ENCODE data around the gene TP53BP2. TPM values are rescaled to one million over a fixed set of nuclear protein-coding genes. Genes with fewer than 3 reads are reported as not detected.

TP53BP2 gene
- total RNA-seq, 2 experiments from 2014 or later, result 56.0 to 58.7 TPM

DNA sequence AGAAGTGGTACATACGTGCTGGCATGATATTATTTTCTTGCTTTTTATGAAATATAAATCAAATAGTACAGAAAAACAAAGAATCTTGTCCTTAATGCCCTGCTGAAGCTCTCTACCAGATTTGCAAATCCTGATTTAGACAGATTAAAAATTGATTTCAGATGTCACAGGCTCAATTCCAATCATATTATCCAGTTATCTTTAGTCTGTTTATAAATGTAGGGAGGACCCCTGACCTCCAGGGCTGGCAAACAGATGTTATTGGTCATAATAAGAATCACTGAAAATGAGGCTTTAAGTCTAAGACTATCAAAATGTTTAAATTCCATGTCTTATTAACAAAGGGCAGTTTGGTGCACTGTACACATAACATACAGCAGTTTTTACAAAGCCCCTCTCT is 62.1 kb downstream of the TP53BP2 start:
- Mint-ChIP-seq H3K9me3 (no peaks in the 10 kb centered on the region), H3K4me1 (ENCODE audit: low read depth) (no peaks in the 10 kb centered on the region), H3K27me3 (no peaks in the 10 kb centered on the region), H3K27ac (no peak overlapping the region), H3K36me3 (peaks cover 26% of the 10 kb centered on the region), H3K4me3 (no peak overlapping the region)
- intact Hi-C loops (cut with micrococcal nuclease), result no loop called here
- DNase-seq, result no peak
- CTCF ChIA-PET, result interaction anchor here (0.6 kb wide), 1 partner anchor 88 kb away, joined by 3 read pairs; no protein-coding TSS in a partner anchor
- POLR2A ChIA-PET, result interaction anchor here (0.8 kb wide), 1 partner anchor 8 kb away, joined by 3 read pairs; no protein-coding TSS in a partner anchor

DNA sequence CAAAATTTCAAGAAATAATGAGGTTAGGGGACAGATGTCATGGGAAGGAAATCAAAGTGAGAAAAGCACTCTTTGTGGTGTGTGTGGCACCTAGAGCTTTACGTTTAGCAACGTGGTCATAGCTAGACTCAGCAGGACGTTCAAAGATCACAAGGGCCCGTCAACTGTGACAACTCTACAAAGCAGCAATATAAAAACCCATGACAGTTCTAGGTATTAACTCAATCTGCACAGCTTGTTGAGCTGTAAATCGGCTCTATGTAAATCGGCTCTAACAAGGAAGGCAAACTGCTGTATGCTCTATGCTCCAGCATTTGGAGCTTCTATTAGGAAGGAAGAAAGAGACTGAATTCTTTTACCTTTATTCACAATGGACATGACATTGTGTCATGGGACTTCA is 64.8 kb downstream of the TP53BP2 start:
- H3K9me3 Mint-ChIP-seq, result no peaks in the 10 kb centered on the region
- intact Hi-C loops (cut with micrococcal nuclease), result no loop called here
- no peak overlapping the region for H3K4me3 Mint-ChIP-seq
- H3K4me1 Mint-ChIP-seq (ENCODE audit: low read depth), result peaks cover 15% of the 10 kb centered on the region
- H3K27me3 Mint-ChIP-seq, result no peaks in the 10 kb centered on the region
- peak overlapping the region; percentile 4 for H3K27ac Mint-ChIP-seq
- DNase-seq, result no peak
- H3K36me3 Mint-ChIP-seq, result peaks cover 39% of the 10 kb centered on the region
- CTCF ChIA-PET, result interaction anchor here (2.8 kb wide), 1 partner anchor 31 kb away, joined by 10 read pairs; no protein-coding TSS in a partner anchor
- POLR2A ChIA-PET, result no interaction called here

DNA sequence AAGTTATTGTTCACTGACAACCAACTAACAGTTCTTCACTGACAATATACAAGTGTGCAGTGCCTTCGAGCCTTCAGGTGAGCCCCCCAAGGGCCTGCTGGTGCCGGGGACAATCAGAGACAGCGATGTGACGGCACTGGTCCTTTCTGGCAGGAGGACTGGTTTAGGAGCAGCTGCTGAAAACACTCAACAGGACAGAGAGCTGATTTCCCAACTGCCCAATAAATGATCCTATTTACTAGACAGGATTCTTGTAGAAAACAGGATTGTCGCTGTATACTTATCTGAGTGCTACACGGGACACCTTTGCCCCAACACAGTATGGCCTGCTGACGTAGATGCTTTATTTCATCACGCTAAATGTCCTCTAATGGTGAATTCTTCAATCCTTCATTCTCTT is 65.4 kb downstream of the TP53BP2 start:
- CTCF ChIA-PET, result interaction anchor here (1.0 to 2.8 kb wide), 3 partner anchors 31 to 85 kb away, joined by 3 to 10 read pairs (median 3); partner anchors contain the start of gene TP53BP2
- Mint-ChIP-seq H3K36me3 (peaks cover 41% of the 10 kb centered on the region), H3K27ac (no peak overlapping the region), H3K4me1 (ENCODE audit: low read depth) (peaks cover 21% of the 10 kb centered on the region), H3K9me3 (no peaks in the 10 kb centered on the region), H3K27me3 (no peaks in the 10 kb centered on the region), H3K4me3 (no peak overlapping the region)
- intact Hi-C loops (cut with micrococcal nuclease), result no loop called here
- DNase-seq, result no peak
- POLR2A ChIA-PET, result no interaction called here

DNA sequence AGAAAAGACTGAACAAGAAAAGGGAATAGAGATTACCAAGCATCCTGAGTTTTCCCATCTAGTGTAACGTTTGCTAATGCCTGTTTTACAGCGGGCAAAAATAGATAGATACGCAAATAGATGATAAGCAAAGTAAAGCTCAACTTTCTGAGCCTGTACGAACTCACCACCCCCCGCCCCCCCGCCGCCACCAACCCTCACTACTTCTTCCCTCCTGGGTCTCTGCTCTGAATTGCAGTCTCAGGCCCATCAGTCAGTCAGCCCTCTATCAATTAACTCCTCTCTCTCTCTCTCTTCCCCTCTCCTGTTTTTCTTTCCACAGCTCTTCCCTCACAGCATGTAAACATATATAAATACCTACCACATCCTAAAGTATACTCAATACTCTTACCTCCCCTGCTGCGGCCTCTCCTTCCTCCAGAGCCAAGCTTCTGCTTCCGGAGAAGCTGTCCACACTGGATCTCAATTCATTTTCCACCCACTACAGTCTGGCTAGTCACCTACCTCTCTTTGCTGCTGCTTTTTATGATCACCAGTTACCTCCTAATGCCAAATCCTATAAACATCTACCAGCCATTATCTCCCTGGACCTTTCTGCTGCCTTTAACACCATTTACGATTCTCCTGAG is 68.8 kb downstream of the TP53BP2 start:
- POLR2A ChIA-PET, result interaction anchor here (3.2 kb wide), 1 partner anchor 69 kb away, joined by 17 read pairs; the partner anchor contains the start of gene TP53BP2
- H3K27me3 Mint-ChIP-seq, result no peaks in the 10 kb centered on the region
- peaks cover 40% of the 10 kb centered on the region for H3K4me1 Mint-ChIP-seq (ENCODE audit: low read depth)
- H3K4me3 Mint-ChIP-seq, result no peak overlapping the region
- CTCF ChIA-PET, result interaction anchor here (1.5 to 3.2 kb wide), 2 partner anchors 28 kb away, joined by 3 to 17 read pairs; no protein-coding TSS in a partner anchor
- no peaks in the 10 kb centered on the region for H3K9me3 Mint-ChIP-seq
- DNase-seq, result no peak
- peak overlapping the region; percentile 55 for H3K27ac Mint-ChIP-seq
- H3K36me3 Mint-ChIP-seq, result peaks cover 49% of the 10 kb centered on the region
- intact Hi-C loops (cut with micrococcal nuclease), result loop anchor here (1.0 kb wide), 1 partner anchor 58 kb away; no protein-coding TSS in a partner anchor

DNA sequence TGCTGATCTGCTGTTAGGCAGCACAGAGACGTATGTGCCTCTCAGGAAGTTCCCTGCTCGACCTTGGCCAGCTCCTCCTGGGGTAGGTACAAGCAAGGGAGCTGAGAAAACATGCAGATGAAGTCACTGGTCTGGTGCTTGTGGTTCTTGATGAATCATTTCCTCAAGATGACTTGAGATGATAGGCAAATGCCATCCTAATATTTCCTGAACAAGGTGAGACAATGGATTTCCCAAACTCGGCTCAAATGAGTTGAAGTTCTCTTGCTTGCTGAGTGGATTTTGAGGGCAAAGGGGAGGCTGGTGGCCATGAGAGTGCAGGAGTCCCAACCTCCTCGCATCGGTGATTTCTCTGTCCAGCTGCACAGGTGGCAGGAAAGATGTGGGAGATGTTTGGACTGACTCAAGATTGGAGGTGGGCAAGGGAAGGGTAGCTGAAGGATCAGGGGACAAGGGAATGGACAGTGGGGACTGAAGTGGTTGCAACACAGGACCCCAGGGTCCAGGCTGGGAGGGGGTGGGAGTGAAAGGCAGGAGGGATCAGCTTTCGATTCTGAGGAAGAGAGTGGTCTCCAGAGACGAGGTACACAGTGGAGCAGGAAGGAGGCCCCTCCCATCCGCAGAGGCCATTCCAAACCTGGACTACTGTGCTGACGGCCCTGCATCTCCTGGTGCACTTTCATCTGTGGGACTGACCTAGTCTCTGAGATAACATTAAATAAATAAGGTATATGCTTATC is 69.5 kb downstream of the TP53BP2 start:
- Mint-ChIP-seq H3K27me3 (no peaks in the 10 kb centered on the region), H3K4me1 (ENCODE audit: low read depth) (peaks cover 46% of the 10 kb centered on the region), H3K4me3 (no peak overlapping the region), H3K36me3 (peaks cover 55% of the 10 kb centered on the region), H3K9me3 (no peaks in the 10 kb centered on the region), H3K27ac (peak overlapping the region; percentile 82)
- ChIA-PET POLR2A (interaction anchor here (3.2 kb wide), 1 partner anchor 69 kb away, joined by 17 read pairs; the partner anchor contains the start of gene TP53BP2), CTCF (interaction anchor here (0.8 to 3.2 kb wide), 5 partner anchors 27 to 81 kb away, joined by 3 to 17 read pairs (median 4); partner anchors contain the start of gene TP53BP2)
- intact Hi-C loops (cut with micrococcal nuclease), result loop anchor here (1.0 kb wide), 1 partner anchor 59 kb away; no protein-coding TSS in a partner anchor
- peak; percentile 74 for DNase-seq

DNA sequence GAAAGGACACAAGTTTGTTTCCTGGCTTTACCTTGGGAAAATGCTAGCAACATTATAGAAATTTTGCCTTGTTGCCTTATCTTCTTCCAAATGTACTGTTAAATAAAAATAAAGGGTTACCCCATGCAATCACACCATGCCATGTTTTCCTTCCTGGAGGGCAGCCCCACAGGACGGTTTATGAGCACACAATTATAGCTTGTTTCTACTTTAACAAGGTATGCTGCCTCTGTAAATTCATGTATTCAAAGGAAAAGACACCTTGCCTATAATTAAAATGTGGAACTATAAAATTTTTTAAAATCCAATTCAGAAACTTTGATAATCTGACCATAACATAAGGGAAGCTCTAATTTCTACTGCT is 70.1 kb downstream of the TP53BP2 start:
- ChIA-PET CTCF (interaction anchor here (0.8 to 3.2 kb wide), 5 partner anchors 26 to 80 kb away, joined by 3 to 17 read pairs (median 4); partner anchors contain the start of gene TP53BP2), POLR2A (interaction anchor here (0.8 to 3.2 kb wide), 2 partner anchors 8 to 70 kb away, joined by 3 to 17 read pairs; partner anchors contain the start of gene TP53BP2)
- intact Hi-C loops (cut with micrococcal nuclease), result loop anchor here (1.0 kb wide), 1 partner anchor 60 kb away; no protein-coding TSS in a partner anchor
- no peak overlapping the region for H3K4me3 Mint-ChIP-seq
- H3K4me1 Mint-ChIP-seq (ENCODE audit: low read depth), result peaks cover 49% of the 10 kb centered on the region
- peak overlapping the region; percentile 82 for H3K27ac Mint-ChIP-seq
- no peaks in the 10 kb centered on the region for H3K27me3 Mint-ChIP-seq
- H3K36me3 Mint-ChIP-seq, result peaks cover 53% of the 10 kb centered on the region
- DNase-seq, result no peak
- H3K9me3 Mint-ChIP-seq, result no peaks in the 10 kb centered on the region

DNA sequence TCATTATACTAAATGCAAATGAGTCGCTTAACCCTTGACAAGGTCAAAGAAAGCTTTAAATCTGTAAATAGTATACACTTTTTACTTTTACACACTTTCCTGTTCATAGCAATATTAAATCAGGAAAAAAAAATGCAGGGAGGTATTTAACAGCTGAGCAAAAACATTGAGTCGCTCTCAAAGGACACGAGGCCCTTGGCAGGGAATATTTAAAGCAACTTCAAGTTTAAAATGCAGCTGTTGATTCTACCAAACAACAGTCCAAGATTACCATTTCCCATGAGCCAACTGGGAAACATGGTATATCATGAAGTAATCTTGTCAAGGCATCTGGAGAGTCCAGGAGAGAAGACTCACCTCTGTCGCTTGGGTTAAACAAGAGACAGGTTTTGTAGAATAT is 70.7 kb downstream of the TP53BP2 start:
- Mint-ChIP-seq H3K36me3 (peaks cover 56% of the 10 kb centered on the region), H3K27me3 (no peaks in the 10 kb centered on the region), H3K9me3 (no peaks in the 10 kb centered on the region), H3K4me1 (ENCODE audit: low read depth) (peaks cover 49% of the 10 kb centered on the region), H3K4me3 (no peak overlapping the region), H3K27ac (no peak overlapping the region)
- DNase-seq, result no peak
- intact Hi-C loops (cut with micrococcal nuclease), result no loop called here
- ChIA-PET POLR2A (interaction anchor here (0.8 to 3.2 kb wide), 2 partner anchors 9 to 70 kb away, joined by 3 to 17 read pairs; partner anchors contain the start of gene TP53BP2), CTCF (interaction anchor here (0.9 to 3.2 kb wide), 4 partner anchors 26 to 76 kb away, joined by 3 to 17 read pairs (median 6); partner anchors contain the start of gene TP53BP2)

DNA sequence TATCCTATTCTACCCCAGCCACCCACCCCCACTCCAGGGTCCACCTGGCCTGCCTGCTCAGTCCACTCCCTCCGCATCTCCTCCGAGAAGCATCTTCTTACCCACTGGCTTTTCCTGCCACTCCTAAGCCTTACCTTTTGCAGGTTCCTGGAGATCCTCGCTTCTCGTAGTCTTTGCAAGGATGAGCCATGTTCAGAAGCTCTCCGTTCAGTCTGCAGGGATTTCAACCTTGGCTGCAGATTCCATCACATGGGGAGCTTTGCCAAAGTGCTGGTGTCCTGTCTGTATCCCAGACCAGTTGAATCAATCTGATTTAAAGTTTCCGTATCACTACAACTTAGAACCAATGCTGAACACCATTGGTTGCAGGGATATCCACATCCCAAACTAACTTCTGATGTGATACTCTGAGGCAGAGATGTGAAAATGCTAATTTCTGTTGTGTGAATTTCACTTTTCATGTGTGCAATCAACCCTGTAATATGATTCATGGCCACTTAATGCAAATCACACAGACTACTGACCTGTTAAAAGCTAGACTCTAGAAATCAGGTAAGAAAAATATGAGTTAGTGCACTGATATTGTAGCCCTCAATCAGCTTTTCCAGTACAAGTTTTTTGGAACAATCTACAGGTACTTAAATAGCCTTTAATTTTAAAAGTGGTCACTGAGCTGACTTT is 71.5 kb downstream of the TP53BP2 start:
- Mint-ChIP-seq H3K27me3 (no peaks in the 10 kb centered on the region), H3K36me3 (peaks cover 62% of the 10 kb centered on the region), H3K4me1 (ENCODE audit: low read depth) (peaks cover 49% of the 10 kb centered on the region), H3K9me3 (no peaks in the 10 kb centered on the region), H3K4me3 (no peak overlapping the region), H3K27ac (peak overlapping the region; percentile 9)
- intact Hi-C loops (cut with micrococcal nuclease), result no loop called here
- POLR2A ChIA-PET, result interaction anchor here (3.2 kb wide), 1 partner anchor 71 kb away, joined by 17 read pairs; the partner anchor contains the start of gene TP53BP2
- CTCF ChIA-PET, result interaction anchor here (0.6 to 3.2 kb wide), 5 partner anchors 25 to 692 kb away, joined by 3 to 17 read pairs (median 4); partner anchors contain the start of gene TP53BP2
- no peak for DNase-seq

DNA sequence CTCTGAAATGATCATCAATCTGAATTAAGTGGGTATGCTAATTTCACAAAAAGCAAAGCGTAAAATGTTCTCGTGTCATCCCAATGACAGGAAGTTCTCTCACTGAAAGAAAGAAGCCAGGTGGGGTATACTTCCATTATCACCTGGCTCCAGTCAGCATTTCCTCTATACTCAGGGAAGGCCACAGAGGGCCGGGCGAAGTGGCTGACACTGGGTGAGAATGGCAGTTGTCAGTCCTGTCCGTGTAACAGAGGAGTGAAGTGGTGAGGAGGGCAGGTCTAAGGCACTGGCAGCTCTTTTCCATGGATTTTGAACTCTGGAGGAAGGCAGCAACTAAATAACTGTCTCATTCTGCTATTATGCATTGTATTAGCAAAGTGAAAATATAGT is 73.0 kb downstream of the TP53BP2 start:
- H3K9me3 Mint-ChIP-seq, result peaks cover 3% of the 10 kb centered on the region
- no peak for DNase-seq
- H3K36me3 Mint-ChIP-seq, result peaks cover 57% of the 10 kb centered on the region
- intact Hi-C loops (cut with micrococcal nuclease), result no loop called here
- peaks cover 49% of the 10 kb centered on the region for H3K4me1 Mint-ChIP-seq (ENCODE audit: low read depth)
- H3K27ac Mint-ChIP-seq, result no peak overlapping the region
- H3K4me3 Mint-ChIP-seq, result no peak overlapping the region
- no peaks in the 10 kb centered on the region for H3K27me3 Mint-ChIP-seq
- CTCF ChIA-PET, result interaction anchor here (0.8 to 3.2 kb wide), 2 partner anchors 24 to 77 kb away, joined by 3 to 27 read pairs; no protein-coding TSS in a partner anchor
- POLR2A ChIA-PET, result interaction anchor here (0.9 kb wide), 1 partner anchor 55 kb away, joined by 3 read pairs; no protein-coding TSS in a partner anchor

DNA sequence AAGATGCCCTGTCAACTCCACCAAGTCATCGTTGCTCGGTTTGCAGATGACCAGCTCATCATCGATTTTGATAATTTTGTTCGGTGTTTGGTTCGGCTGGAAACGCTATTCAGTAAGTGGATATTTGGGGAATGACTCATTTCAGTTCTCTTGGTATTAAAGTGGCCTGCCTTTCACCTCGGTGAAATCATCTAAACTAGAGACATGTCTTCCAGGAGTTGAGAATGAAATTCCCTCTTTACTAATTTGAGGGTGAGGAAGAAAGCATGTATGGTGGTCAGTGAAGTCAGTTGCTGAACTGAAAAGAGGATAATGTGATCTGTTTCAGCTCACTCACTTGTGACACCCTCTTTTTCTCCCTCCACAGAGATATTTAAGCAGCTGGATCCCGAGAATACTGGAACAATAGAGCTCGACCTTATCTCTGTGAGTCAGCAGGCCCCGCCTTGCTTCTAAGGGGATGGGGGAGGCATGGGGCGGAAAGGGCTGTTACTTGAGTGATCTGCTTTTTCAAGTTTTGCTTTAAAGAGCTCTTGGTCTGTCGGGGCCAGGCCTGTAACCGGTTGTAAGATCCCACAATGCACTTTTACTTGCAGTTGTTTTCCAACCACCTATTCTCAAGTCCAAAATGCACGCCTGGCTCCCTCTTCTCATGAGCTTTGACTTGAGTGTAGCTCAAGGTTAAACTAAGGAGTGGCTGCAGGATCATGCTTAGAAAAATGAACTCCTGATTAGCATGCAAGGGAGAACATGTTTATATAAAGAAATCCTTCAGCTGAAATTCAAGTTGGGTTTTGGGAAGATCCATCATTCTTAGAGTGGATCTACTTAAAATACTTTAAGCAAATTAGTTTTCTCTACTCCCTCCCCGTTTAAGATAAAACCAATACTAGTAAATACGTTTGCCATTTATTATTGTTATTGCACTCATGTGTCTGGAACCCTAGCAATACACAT is 73.7 kb downstream of the TP53BP2 start:
- peak; percentile 35 for DNase-seq

More for the DNA sequence above, 73.7 kb downstream of the TP53BP2 start:
- Mint-ChIP-seq H3K36me3 (peaks cover 55% of the 10 kb centered on the region), H3K4me1 (ENCODE audit: low read depth) (peaks cover 44% of the 10 kb centered on the region), H3K27ac (peak overlapping the region; percentile 70), H3K4me3 (no peak overlapping the region), H3K27me3 (no peaks in the 10 kb centered on the region), H3K9me3 (peaks cover 3% of the 10 kb centered on the region)
- POLR2A ChIA-PET, result interaction anchor here (0.7 to 1.1 kb wide), 3 partner anchors 54 to 74 kb away, joined by 3 read pairs; partner anchors contain the start of gene TP53BP2
- CTCF ChIA-PET, result interaction anchor here (0.7 to 3.2 kb wide), 3 partner anchors 23 to 77 kb away, joined by 3 to 27 read pairs (median 3); no protein-coding TSS in a partner anchor
- intact Hi-C loops (cut with micrococcal nuclease), result no loop called here

All from activated CD4-positive, alpha-beta memory T cell treated with anti-CD3 and anti-CD28 coated beads for 36 hours (primary cell).